GM12878 (cell line): Measurements from ENCODE around the gene MELTF.

ENCODE experiments used
- ATF7 ChIP-seq: fragments of 450-650 bp; IDR thresholded peaks from 2 replicates; pipeline ENCODE4 v1.6.1; 2016; ENCODE audit warnings: low read depth, mild to moderate bottlenecking
- BRCA1 ChIP-seq: IDR thresholded peaks from 2 replicates; pipeline ENCODE4 v1.6.1; 2011; ENCODE audit warnings: low read depth, low read length, improper control_type of control experiment
- CHD4 ChIP-seq: fragments of 200-600 bp; sonication (generic); IDR thresholded peaks from 2 replicates; pipeline ENCODE4 v1.6.1; 2016; ENCODE audit warnings: mild to moderate bottlenecking
- HDAC2 ChIP-seq: fragments of 200-600 bp; sonication (generic); IDR thresholded peaks from 2 replicates; pipeline ENCODE4 v1.6.1; 2017
- POLR2AphosphoS5 ChIP-seq: IDR thresholded peaks from 2 replicates; pipeline ENCODE4 v1.6.1; 2011; ENCODE audit warnings: mild to moderate bottlenecking, low read length, inconsistent platforms
- RCOR1 ChIP-seq: conservative IDR thresholded peaks from 2 replicates; pipeline ENCODE4 v1.6.1; 2012; ENCODE audit warnings: low read depth, low read length, improper control_type of control experiment
- RELA ChIP-seq: fragments of 450-650 bp; IDR thresholded peaks from 2 replicates; pipeline ENCODE4 v1.8.0; 2014; ENCODE audit warnings: borderline replicate concordance; ENCODE audit not compliant: partially characterized antibody
- RFX5 ChIP-seq: IDR thresholded peaks from 2 replicates; pipeline ENCODE4 v1.6.1; 2011; ENCODE audit warnings: low read depth, low read length, improper control_type of control experiment
- ZNF24 ChIP-seq: fragments of 450-650 bp; IDR thresholded peaks from 2 replicates; pipeline ENCODE4 v1.6.1; 2017; ENCODE audit warnings: antibody characterized with exemption, mild to moderate bottlenecking
- TF ChIP-seq, protein P1 (sequence below), 3 experiments: IDR thresholded peaks in 2 of 3; conservative IDR thresholded peaks in 1 of 3; 2 replicates each; pipeline ENCODE4 v1.5.1; 2011; ENCODE audit warnings: low read depth in 3 of 3, low read length in 3 of 3, mild to moderate bottlenecking in 3 of 3, control low read depth in 2 of 3, moderate library complexity in 2 of 3, inconsistent platforms in 1 of 3, mixed read lengths in 1 of 3; ENCODE audit not compliant: control insufficient read depth in 2 of 3, insufficient read depth in 1 of 3; ENCODE audit errors: extremely low read depth in 1 of 3
- TF ChIP-seq, protein P2 (sequence below): fragments of 450-650 bp; IDR thresholded peaks from 2 replicates; pipeline ENCODE4 v1.6.1; 2017; ENCODE audit warnings: mild to moderate bottlenecking, moderate library complexity
- TF ChIP-seq, protein P3 (sequence below): IDR thresholded peaks from 2 replicates; pipeline ENCODE4 v1.6.1; 2011; ENCODE audit warnings: low read depth, low read length, improper control_type of control experiment, borderline replicate concordance

DNA sequence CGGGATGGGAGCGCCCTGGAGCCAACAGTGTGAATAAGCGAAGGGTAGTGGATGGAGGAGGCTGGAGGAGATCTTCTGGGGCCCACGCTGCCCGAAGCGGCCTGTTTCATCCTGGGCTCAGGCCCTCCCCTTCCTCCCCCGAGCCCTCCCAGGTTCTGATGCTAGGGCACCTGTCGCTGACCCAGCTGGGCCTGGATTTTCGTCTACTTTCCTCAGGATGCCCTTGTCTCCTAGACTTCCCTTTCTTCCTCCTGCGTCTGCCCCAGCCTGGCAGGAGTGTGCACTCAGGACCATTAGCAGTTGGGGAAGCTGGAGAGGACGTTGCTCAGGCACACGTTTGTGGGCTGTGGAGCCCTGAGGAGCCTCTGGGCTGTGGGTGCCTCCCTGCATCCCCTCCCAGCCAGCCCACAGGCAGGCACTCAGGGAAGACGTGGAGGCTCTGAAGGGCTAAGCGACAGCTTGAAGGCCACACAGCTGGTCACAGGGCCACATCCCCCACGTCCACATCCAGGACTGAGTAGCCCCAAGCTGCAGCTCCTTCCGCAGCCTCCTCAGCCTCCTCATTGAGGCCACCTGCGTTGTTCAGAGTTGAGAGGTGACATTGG is 37.1 kb downstream of the MELTF start:
- TF ChIP-seq BRCA1 (no peak), ZNF24 (no peak), ATF7 (no peak), CHD4 (no peak), RFX5 (no peak), POLR2AphosphoS5 (no peak), RCOR1 (no peak), RELA (no peak), HDAC2 (no peak)
- TF ChIP-seq, protein P1, sequence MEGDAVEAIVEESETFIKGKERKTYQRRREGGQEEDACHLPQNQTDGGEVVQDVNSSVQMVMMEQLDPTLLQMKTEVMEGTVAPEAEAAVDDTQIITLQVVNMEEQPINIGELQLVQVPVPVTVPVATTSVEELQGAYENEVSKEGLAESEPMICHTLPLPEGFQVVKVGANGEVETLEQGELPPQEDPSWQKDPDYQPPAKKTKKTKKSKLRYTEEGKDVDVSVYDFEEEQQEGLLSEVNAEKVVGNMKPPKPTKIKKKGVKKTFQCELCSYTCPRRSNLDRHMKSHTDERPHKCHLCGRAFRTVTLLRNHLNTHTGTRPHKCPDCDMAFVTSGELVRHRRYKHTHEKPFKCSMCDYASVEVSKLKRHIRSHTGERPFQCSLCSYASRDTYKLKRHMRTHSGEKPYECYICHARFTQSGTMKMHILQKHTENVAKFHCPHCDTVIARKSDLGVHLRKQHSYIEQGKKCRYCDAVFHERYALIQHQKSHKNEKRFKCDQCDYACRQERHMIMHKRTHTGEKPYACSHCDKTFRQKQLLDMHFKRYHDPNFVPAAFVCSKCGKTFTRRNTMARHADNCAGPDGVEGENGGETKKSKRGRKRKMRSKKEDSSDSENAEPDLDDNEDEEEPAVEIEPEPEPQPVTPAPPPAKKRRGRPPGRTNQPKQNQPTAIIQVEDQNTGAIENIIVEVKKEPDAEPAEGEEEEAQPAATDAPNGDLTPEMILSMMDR (IDR thresholded peaks at IDR 0.05 in 2 of 3, conservative IDR thresholded peaks at IDR 0.05 in 1 of 3; ENCODE audit: control insufficient read depth in 2 of 3, extremely low read depth in 1 of 3, insufficient read depth in 1 of 3, low read depth in 3 of 3, low read length in 3 of 3): no peak
- TF ChIP-seq, protein P2, sequence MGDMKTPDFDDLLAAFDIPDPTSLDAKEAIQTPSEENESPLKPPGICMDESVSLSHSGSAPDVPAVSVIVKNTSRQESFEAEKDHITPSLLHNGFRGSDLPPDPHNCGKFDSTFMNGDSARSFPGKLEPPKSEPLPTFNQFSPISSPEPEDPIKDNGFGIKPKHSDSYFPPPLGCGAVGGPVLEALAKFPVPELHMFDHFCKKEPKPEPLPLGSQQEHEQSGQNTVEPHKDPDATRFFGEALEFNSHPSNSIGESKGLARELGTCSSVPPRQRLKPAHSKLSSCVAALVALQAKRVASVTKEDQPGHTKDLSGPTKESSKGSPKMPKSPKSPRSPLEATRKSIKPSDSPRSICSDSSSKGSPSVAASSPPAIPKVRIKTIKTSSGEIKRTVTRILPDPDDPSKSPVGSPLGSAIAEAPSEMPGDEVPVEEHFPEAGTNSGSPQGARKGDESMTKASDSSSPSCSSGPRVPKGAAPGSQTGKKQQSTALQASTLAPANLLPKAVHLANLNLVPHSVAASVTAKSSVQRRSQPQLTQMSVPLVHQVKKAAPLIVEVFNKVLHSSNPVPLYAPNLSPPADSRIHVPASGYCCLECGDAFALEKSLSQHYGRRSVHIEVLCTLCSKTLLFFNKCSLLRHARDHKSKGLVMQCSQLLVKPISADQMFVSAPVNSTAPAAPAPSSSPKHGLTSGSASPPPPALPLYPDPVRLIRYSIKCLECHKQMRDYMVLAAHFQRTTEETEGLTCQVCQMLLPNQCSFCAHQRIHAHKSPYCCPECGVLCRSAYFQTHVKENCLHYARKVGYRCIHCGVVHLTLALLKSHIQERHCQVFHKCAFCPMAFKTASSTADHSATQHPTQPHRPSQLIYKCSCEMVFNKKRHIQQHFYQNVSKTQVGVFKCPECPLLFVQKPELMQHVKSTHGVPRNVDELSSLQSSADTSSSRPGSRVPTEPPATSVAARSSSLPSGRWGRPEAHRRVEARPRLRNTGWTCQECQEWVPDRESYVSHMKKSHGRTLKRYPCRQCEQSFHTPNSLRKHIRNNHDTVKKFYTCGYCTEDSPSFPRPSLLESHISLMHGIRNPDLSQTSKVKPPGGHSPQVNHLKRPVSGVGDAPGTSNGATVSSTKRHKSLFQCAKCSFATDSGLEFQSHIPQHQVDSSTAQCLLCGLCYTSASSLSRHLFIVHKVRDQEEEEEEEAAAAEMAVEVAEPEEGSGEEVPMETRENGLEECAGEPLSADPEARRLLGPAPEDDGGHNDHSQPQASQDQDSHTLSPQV: no peak
- TF ChIP-seq, protein P3, sequence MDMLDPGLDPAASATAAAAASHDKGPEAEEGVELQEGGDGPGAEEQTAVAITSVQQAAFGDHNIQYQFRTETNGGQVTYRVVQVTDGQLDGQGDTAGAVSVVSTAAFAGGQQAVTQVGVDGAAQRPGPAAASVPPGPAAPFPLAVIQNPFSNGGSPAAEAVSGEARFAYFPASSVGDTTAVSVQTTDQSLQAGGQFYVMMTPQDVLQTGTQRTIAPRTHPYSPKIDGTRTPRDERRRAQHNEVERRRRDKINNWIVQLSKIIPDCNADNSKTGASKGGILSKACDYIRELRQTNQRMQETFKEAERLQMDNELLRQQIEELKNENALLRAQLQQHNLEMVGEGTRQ: no peak
